Measurements from ENCODE around the gene ADH5. TPM values are rescaled to one million over a fixed set of nuclear protein-coding genes. Genes with fewer than 3 reads are reported as not detected.

Gene ADH5
- total RNA-seq, 4 donors from 2014 or later, result 220 to 333 (median 251) TPM

DNA sequence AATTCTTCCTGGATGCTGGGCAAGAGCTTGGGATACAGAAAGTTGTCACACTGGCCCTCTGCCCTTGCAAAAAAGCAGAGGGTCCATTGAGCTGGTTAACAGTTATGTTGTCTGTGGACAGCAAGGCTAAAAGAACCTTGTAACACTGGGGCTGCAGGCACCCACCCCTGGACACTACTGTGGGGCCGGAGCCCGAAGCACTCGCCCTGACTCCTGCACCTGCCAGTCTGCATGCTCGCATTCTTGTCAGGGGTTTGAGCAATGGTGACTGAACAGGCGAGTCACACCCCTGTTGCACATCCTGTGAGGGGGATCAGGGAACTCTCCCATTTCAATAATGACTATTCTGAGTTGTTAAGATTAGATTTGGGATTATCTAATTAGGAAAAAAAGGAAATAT is 31.9 kb upstream of the ADH5 start:
- TF ChIP-seq, protein P1, sequence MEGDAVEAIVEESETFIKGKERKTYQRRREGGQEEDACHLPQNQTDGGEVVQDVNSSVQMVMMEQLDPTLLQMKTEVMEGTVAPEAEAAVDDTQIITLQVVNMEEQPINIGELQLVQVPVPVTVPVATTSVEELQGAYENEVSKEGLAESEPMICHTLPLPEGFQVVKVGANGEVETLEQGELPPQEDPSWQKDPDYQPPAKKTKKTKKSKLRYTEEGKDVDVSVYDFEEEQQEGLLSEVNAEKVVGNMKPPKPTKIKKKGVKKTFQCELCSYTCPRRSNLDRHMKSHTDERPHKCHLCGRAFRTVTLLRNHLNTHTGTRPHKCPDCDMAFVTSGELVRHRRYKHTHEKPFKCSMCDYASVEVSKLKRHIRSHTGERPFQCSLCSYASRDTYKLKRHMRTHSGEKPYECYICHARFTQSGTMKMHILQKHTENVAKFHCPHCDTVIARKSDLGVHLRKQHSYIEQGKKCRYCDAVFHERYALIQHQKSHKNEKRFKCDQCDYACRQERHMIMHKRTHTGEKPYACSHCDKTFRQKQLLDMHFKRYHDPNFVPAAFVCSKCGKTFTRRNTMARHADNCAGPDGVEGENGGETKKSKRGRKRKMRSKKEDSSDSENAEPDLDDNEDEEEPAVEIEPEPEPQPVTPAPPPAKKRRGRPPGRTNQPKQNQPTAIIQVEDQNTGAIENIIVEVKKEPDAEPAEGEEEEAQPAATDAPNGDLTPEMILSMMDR (IDR thresholded peaks at IDR 0.05; ENCODE audit: low read depth), result no peak

DNA sequence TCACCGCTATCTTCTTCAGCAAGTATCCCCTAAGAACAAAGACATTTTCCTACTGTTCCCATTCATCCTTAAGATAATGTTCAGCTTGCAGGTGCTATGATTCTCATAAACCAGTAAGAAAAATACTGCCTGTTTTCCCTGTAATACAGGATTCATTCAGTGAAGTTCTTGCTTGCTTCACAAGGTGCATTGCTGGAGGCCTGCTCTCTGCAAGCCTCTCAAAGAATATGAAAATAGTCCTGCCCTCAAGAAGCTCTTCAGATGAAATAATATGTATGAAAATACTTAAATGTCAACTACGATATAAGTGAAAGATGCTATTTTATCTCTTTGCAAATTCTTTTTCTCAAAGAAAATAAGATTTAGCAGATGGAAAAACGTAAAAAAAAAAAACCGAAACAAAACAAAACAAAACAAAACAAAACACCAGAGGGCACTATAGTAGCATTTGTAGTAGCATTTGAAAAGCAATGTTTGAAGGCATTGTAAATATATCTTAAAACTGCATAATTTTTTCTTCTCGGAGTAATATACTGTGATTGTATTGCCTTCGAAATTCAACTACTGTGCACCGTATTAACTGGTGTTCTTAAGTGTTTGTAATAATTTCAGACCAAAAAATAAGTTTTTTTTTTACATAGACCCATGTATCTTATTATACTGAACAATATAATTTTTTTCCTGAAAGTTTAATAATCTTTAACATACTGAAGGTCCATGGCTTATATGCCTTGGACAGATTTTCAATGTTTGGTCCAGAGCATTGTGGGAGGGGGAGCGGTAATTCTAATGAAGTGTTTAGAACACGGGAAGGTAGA is 29.5 kb upstream of the ADH5 start:
- TF ChIP-seq, protein P1 (IDR thresholded peaks at IDR 0.05; ENCODE audit: low read depth), result no peak

DNA sequence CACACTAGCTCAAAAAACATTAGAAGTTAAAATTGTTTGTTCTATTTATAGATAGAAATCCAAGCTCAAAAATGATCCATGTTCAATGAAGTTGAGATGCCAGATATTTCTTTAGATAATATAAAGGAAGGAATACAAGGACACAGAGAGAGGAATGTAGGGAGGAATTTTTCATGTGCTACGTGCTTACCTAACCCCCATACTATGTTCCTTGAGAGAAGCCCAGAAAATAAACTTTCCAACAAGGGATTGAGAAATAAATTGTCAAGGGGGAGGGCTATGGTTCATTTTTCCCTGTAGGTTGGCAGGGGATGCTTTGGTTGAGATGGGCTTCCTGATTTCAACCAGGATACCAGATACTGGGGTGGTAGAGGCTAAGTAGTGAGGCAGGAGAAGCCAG is 15.6 kb upstream of the ADH5 start:
- TF ChIP-seq, protein P1 (IDR thresholded peaks at IDR 0.05; ENCODE audit: low read depth), result no peak

DNA sequence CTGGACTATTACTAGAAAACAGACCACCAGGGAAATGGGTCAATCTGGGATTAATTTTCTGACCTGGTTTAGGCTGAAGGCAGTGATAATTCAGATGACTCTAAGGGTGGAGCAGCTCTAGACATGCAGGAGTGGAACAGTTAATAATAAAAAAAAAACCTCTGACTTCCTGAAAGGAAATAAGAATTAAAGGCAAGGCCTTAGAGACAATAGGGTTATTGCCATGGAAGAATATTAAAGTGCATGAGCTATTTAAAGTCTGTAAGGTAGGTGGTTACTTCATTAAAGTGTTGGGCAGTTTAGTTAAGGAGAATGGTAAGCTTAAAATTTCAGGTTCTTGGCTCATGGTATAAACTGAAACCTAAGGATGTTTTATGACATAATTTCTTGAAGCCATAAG is 14.6 kb upstream of the ADH5 start:
- TF ChIP-seq, protein P1 (IDR thresholded peaks at IDR 0.05; ENCODE audit: low read depth), result no peak

DNA sequence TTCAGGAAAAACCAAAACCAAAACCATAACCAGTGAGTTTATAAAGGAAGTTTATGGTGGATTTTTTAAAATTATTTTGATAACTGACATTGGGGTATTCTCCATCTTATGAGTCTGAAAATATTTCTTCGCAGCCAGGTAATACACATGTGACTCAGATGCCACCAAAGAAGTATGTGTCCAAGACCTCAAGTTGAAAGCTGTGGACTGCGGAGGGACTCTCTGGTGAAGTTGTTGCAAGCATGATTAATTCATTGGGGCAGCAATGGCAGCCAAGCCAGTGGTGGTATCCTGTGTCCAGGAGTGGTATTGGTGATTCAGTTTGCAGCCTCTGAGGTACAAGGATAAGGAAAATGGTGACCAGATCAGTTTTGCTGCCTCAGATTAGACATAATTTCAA is 14.0 kb upstream of the ADH5 start:
- TF ChIP-seq, protein P1 (IDR thresholded peaks at IDR 0.05; ENCODE audit: low read depth), result no peak

DNA sequence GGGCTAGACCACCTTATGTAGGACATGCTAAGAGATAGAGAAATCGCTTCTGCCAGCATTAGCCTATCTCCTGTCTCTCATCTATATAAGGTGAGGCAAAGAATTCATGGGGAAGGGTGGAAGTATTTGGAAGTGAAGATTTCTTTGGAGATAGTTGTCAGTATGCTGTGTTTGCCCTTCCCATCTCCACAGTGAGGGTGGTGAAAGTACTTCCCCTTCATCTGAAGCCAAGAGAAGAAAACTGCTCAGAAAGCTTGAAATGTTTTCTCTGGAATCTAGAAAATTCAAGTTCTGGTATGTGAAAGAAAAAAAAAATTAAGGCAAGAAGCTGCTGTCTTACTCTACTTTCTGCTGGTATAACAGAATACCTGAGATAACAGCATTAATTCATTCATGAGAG is 12.3 kb upstream of the ADH5 start:
- TF ChIP-seq, protein P1 (IDR thresholded peaks at IDR 0.05; ENCODE audit: low read depth), result no peak

DNA sequence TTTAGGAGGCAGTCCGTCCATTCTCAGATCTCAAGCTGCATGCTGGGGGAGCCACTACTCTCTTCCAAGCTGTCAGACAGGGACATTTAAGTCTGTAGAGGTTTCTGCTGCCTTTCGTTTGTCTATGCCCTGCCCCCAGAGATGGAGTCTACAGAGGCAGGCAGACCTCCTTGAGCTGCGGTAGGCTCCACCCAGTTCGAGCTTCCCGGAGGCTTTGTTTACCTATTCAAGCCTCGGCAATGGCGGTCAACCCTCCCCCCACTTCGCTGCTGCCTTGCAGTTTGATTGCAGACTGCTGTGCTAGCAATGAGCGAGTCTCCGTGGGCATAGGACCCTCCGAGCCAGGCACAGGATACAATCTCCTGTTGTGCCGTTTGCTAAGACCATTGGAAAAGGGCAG is 10.7 kb upstream of the ADH5 start:
- TF ChIP-seq, protein P1 (IDR thresholded peaks at IDR 0.05; ENCODE audit: low read depth), result no peak
